GM18861 (cell line): ENCODE data around the gene DGKG.

Source experiments
- ATAC-seq: cut with Tn5 transposase; IDR thresholded peaks from one replicate; pipeline ENCODE4 v1.9.1; 2021; ENCODE audit not compliant: unreplicated experiment

Gene DGKG

GRCh38 chr3:186118692-186119091 is 243.3 kb downstream of the DGKG start:
- no peak for ATAC-seq

GRCh38 chr3:186117521-186118134 is 244.4 kb downstream of the DGKG start:
- no peak for ATAC-seq

GRCh38 chr3:186115239-186115996 is 246.6 kb downstream of the DGKG start:
- no peak for ATAC-seq

GRCh38 chr3:186110975-186111974 is 250.8 kb downstream of the DGKG start:
- no peak for ATAC-seq

- ATAC-seq = no peak
Observed at GRCh38 chr3:186109897-186110803, 251.9 kb downstream of the DGKG start.

GRCh38 chr3:186108941-186109865 is 252.8 kb downstream of the DGKG start, which contains the start of gene ETV5:
ETV5 (minus strand) TSS chr3:186109089; CDS start chr3:186105868, 3,221 bp downstream.
- ATAC-seq = peak; percentile 92

- ATAC-seq = no peak
Observed at GRCh38 chr3:186108106-186108940, 253.7 kb downstream of the DGKG start.

- no peak for ATAC-seq
Observed at GRCh38 chr3:186107215-186108105, 254.6 kb downstream of the DGKG start.

- ATAC-seq = no peak
Observed at GRCh38 chr3:186105543-186105942, 256.5 kb downstream of the DGKG start.

GRCh38 chr3:186102687-186103086 is 259.3 kb downstream of the DGKG start:
- no peak for ATAC-seq

- ATAC-seq = no peak
Observed at GRCh38 chr3:186100398-186100797, 261.6 kb downstream of the DGKG start.

GRCh38 chr3:186099178-186099577 is 262.9 kb downstream of the DGKG start:
- no peak for ATAC-seq

GRCh38 chr3:186098740-186099139 is 263.3 kb downstream of the DGKG start:
- no peak for ATAC-seq

GRCh38 chr3:186097663-186098451 is 264.2 kb downstream of the DGKG start:
- ATAC-seq = no peak

GRCh38 chr3:186097317-186097662 is 264.7 kb downstream of the DGKG start:
- no peak for ATAC-seq
